Uterus (tissue), 2 donors: ENCODE data around the gene TRIM14.

Experiments
- POLR2A ChIP-seq, 2 donors: fragments of 450-650 bp; IDR thresholded peaks; one replicate each; pipeline ENCODE4 v1.6.1; 2016; ENCODE audit warnings: antibody characterized with exemption in 2 of 2, mild to moderate bottlenecking in 1 of 2, moderate library complexity in 1 of 2
- TF ChIP-seq, protein P1 (sequence below), 4 experiments: fragments of 200-600 bp in 2 of 4; fragments of 450-650 bp in 2 of 4; sonication (generic) in 2 of 4; IDR thresholded peaks; one replicate each; pipeline ENCODE4 v1.5.1; 2016 to 2019; ENCODE audit warnings: antibody characterized with exemption in 4 of 4, mild to moderate bottlenecking in 2 of 4, moderate library complexity in 1 of 4

DNA sequence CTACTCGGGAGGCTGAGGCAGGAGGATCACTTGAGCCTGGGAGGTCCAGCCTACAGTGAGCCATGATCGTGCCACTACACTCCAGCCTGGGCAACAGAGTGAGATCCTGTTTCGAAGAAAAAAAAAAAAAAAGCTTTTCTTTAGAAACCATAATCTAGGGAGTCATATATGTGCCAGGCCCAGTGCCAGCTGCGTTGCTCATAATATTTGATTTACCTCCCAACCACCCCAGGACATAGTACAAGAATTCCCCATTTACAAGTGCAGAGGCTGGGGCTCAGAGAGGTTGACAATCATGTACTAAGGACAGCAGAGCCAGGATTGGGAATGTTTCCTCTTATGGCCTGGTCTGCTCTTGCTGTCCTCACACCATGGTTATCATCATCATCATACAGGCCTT is 25.1 kb upstream of the TRIM14 start:
- TF ChIP-seq, protein P1, sequence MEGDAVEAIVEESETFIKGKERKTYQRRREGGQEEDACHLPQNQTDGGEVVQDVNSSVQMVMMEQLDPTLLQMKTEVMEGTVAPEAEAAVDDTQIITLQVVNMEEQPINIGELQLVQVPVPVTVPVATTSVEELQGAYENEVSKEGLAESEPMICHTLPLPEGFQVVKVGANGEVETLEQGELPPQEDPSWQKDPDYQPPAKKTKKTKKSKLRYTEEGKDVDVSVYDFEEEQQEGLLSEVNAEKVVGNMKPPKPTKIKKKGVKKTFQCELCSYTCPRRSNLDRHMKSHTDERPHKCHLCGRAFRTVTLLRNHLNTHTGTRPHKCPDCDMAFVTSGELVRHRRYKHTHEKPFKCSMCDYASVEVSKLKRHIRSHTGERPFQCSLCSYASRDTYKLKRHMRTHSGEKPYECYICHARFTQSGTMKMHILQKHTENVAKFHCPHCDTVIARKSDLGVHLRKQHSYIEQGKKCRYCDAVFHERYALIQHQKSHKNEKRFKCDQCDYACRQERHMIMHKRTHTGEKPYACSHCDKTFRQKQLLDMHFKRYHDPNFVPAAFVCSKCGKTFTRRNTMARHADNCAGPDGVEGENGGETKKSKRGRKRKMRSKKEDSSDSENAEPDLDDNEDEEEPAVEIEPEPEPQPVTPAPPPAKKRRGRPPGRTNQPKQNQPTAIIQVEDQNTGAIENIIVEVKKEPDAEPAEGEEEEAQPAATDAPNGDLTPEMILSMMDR (IDR thresholded peaks at IDR 0.05): no peak
- TF ChIP-seq POLR2A (IDR thresholded peaks at IDR 0.05): no peak
